Jurkat, Clone E6-1 (cell line): ENCODE measurements around the gene EIF3B.
"Not testable (repeated sequence)": the region's sequence is repeated elsewhere in the genome, so short reads cannot be mapped to it uniquely, and the experiment has no call there.

Experiments
- DNase-seq: peaks from one replicate; pipeline ENCODE4 v3.0.0-alpha.2; 2011; ENCODE audit warnings: low read depth, low spot score
- H3K4me3 ChIP-seq: 2 replicates; pipeline ENCODE4 v1.5.1; 2011; ENCODE audit warnings: mild to moderate bottlenecking, low read length, control low read depth, moderate library complexity

Gene EIF3B

GRCh38 chr7:2336626-2337299, 17.9 kb upstream of the EIF3B start:
- no peak for DNase-seq
- H3K4me3 ChIP-seq: no peak overlapping the region

- H3K4me3 ChIP-seq, DNase-seq: not testable (repeated sequence)
Observed at GRCh38 chr7:2347351-2348063, 7.1 kb upstream of the EIF3B start.

GRCh38 chr7:2350055-2350454, 4.6 kb upstream of the EIF3B start:
- no peak for DNase-seq
- H3K4me3 ChIP-seq: no peak overlapping the region

GRCh38 chr7:2350861-2351260, 3.8 kb upstream of the EIF3B start:
- DNase-seq: no peak
- H3K4me3 ChIP-seq: no peak overlapping the region

GRCh38 chr7:2353113-2353935, 1.3 kb upstream of the EIF3B start:
- DNase-seq: no peak
- peak overlapping the region; percentile 94 for H3K4me3 ChIP-seq

GRCh38 chr7:2353936-2354185, 766 bp upstream of the EIF3B start:
- peak overlapping the region; percentile 94 for H3K4me3 ChIP-seq
- no peak for DNase-seq

GRCh38 chr7:2354939-2355704, 495 bp downstream of the EIF3B start:
- peak overlapping the region; percentile 94 for H3K4me3 ChIP-seq
- DNase-seq: no peak

- H3K4me3 ChIP-seq: peak overlapping the region; percentile 94
- no peak for DNase-seq
Observed at GRCh38 chr7:2355705-2356008, 1.0 kb downstream of the EIF3B start.

GRCh38 chr7:2357165-2357564, 2.5 kb downstream of the EIF3B start:
- DNase-seq: no peak
- no peak overlapping the region for H3K4me3 ChIP-seq

- no peak overlapping the region for H3K4me3 ChIP-seq
- no peak for DNase-seq
Observed at GRCh38 chr7:2357571-2357970, 2.9 kb downstream of the EIF3B start.

- DNase-seq: no peak
- H3K4me3 ChIP-seq: no peak overlapping the region
Observed at GRCh38 chr7:2358968-2359527, 4.4 kb downstream of the EIF3B start.

- DNase-seq: no peak
- H3K4me3 ChIP-seq: no peak overlapping the region
Observed at GRCh38 chr7:2359610-2360009, 5.0 kb downstream of the EIF3B start.

- H3K4me3 ChIP-seq: no peak overlapping the region
- no peak for DNase-seq
Observed at GRCh38 chr7:2360796-2361195, 6.2 kb downstream of the EIF3B start.

- no peak for DNase-seq
- no peak overlapping the region for H3K4me3 ChIP-seq
Observed at GRCh38 chr7:2362385-2363088, 7.9 kb downstream of the EIF3B start.

- no peak for DNase-seq
Observed at GRCh38 chr7:2369139-2369538, 14.5 kb downstream of the EIF3B start.

GRCh38 chr7:2371329-2371728, 16.7 kb downstream of the EIF3B start:
- H3K4me3 ChIP-seq: no peak overlapping the region
- no peak for DNase-seq

More at GRCh38 chr7:2369139-2369538, 14.5 kb downstream of the EIF3B start:
- no peak overlapping the region for H3K4me3 ChIP-seq

GRCh38 chr7:2372724-2373123, 18.1 kb downstream of the EIF3B start:
- no peak for DNase-seq
- H3K4me3 ChIP-seq: no peak overlapping the region

- no peak for DNase-seq
- no peak overlapping the region for H3K4me3 ChIP-seq
Observed at GRCh38 chr7:2373124-2373556, 18.5 kb downstream of the EIF3B start.

GRCh38 chr7:2373646-2374045, 19.0 kb downstream of the EIF3B start:
- DNase-seq: no peak
- H3K4me3 ChIP-seq: no peak overlapping the region
